Right lobe of liver (tissue), 6 donors: ENCODE results near the gene ATP6V1G1. TPM values are rescaled to one million over a fixed set of nuclear protein-coding genes. Genes with fewer than 3 reads are reported as not detected.
"Not testable (repeated sequence)": the region's sequence is repeated elsewhere in the genome, so short reads cannot be mapped to it uniquely, and the experiment has no call there.

ENCODE experiments used
- ATAC-seq, 4 donors: fragments of 200-7000 bp; cut with Tn5 transposase; one replicate each; pipeline ENCODE4 v1.9.1; 2020; ENCODE audit warnings: mild to moderate bottlenecking in 4 of 4, moderate library complexity in 4 of 4
- DNase-seq, 3 donors: peaks; one replicate each; pipeline ENCODE4 v3.0.0-alpha.2; 2020
- H3K27ac ChIP-seq, 3 donors: fragments of 200-600 bp; one replicate each; pipeline ENCODE4 v1.8.0; 2022
- H3K27me3 ChIP-seq, 2 donors: fragments of 200-600 bp; one replicate each; pipeline ENCODE4 v1.8.0; 2022
- H3K36me3 ChIP-seq, 4 donors: fragments of 200-600 bp; sonication (generic) in 1 of 4; one replicate each; pipeline versions ENCODE4 v1.5.1 to v1.8.0; 2017 to 2022; ENCODE audit warnings: control low read depth in 1 of 4
- H3K4me1 ChIP-seq, 4 donors: fragments of 200-600 bp; sonication (generic) in 1 of 4; one replicate each; pipeline versions ENCODE4 v1.5.1 to v1.8.0; 2017 to 2022; ENCODE audit warnings: control low read depth in 1 of 4
- H3K4me3 ChIP-seq, 3 donors: fragments of 200-600 bp; one replicate each; pipeline ENCODE4 v1.8.0; 2022
- H3K9me3 ChIP-seq, 4 donors: fragments of 200-600 bp; sonication (generic) in 1 of 4; one replicate each; pipeline versions ENCODE4 v1.5.1 to v1.8.0; 2017 to 2022; ENCODE audit warnings: control low read depth in 1 of 4
- CTCF ChIP-seq, 4 donors: fragments of 200-600 bp in 3 of 4; fragments of 450-650 bp in 1 of 4; IDR thresholded peaks; one replicate each; pipeline versions ENCODE4 v1.5.1 to v1.8.0; 2016 to 2022; ENCODE audit warnings: antibody characterized with exemption in 4 of 4, mild to moderate bottlenecking in 2 of 4
- POLR2A ChIP-seq: fragments of 450-650 bp; IDR thresholded peaks from one replicate; pipeline ENCODE4 v1.6.1; 2017; ENCODE audit warnings: antibody characterized with exemption, mild to moderate bottlenecking
- WGBS: methylation state at CpG from one replicate; pipeline ENCODE4 v1.1.6; 2018; ENCODE audit warnings: low coverage, low lambda C conversion rate; ENCODE audit not compliant: insufficient coverage; ENCODE audit errors: missing lambda C conversion rate; 5-methylcytosine and 5-hydroxymethylcytosine counted together
- intact Hi-C, 2 donors: fragments of 100-400 bp; cut with DNase I; formaldehyde crosslinking; loops; one replicate each; pipeline versions ENCODE4 v1.11.2 to v1.14.1; 2022
- total RNA-seq, 6 experiments: library from RNA; depleted of rRNA in 2 of 6; stranded (reverse); fragments of >200 nt in 2 of 6; fragmentation: NEBNext Ultra II Directional in 3 of 6; extraction: Animal tissue kit (Norgen Biotek cat#: 25700) in 3 of 6; gene quantifications; one replicate each; pipeline versions ENCODE4 v1.1.0 to v1.2.4, GENCODE V29; 2016 to 2023
- donor health status: DM: no; HTN: yes; CAD: no.
- donor health status: DM: no; HTN: no; CAD: no.
- donor health status: DM: no; HTN: no; CAD: no.
- donor health status: DM: no; HTN: yes; CAD: no.
- donor health status: DM: no; HTN: yes; CAD: no.

Gene ATP6V1G1
- total RNA-seq, 6 experiments from 2014 or later: 31.0 to 155 (median 49.1) TPM

- H3K4me3 ChIP-seq: no peak overlapping the region
- no peaks in the 10 kb centered on the region for H3K9me3 ChIP-seq
- 79% methylated on average over 6 of the region's 6 CpGs for WGBS
- DNase-seq (no peak), ATAC-seq (no peak)
- H3K4me1 ChIP-seq: peaks cover 0 to 10% (median 0%) of the 10 kb centered on the region in 4 donors
- no peak overlapping the region for H3K27ac ChIP-seq
- H3K27me3 ChIP-seq: no peaks in the 10 kb centered on the region
- TF ChIP-seq CTCF (IDR thresholded peaks at IDR 0.05): no peak
- no peak for TF ChIP-seq POLR2A
- intact Hi-C loops: no loop called here
- no peaks in the 10 kb centered on the region for H3K36me3 ChIP-seq
Observed at GRCh38 chr9:114572199-114572598, 15.4 kb upstream of the ATP6V1G1 start.

DNA sequence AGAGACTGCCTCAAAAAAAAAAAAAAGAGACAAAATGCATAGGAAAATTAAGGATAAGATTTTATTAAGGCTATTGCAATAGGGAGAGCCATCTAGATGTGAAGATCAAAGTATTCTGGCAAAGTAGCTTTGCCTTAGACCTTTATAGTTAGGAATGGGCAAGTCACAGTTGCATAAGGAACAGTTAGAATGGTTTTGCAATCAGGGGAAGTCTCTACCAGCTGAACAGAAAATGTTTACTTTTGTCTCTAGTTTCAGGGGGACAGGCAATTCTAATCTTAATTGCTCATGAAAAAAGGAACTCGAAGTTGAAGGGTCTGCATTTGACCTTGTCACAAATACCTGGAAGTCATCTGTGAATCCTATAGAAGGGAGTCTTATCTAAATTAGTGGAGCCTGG, 13.1 kb upstream of the ATP6V1G1 start:
- TF ChIP-seq CTCF (IDR thresholded peaks at IDR 0.05) (no peak), POLR2A (no peak)
- H3K36me3 ChIP-seq: no peaks in the 10 kb centered on the region
- peak; percentile 54 to 92 (median 72) for ATAC-seq
- H3K4me1 ChIP-seq: peaks cover 0 to 10% (median 0%) of the 10 kb centered on the region in 4 donors
- DNase-seq: no peak
- 0% methylated on average over 1 of the region's 1 CpG for WGBS
- H3K27ac ChIP-seq: no peak overlapping the region
- no peaks in the 10 kb centered on the region for H3K9me3 ChIP-seq
- no peak overlapping the region for H3K4me3 ChIP-seq
- H3K27me3 ChIP-seq: no peaks in the 10 kb centered on the region
- intact Hi-C loops: no loop called here

GRCh38 chr9:114576779-114577178, 10.8 kb upstream of the ATP6V1G1 start:
- DNase-seq, H3K27me3 ChIP-seq, H3K9me3 ChIP-seq, H3K36me3 ChIP-seq, ATAC-seq, intact Hi-C loops, H3K4me1 ChIP-seq, H3K4me3 ChIP-seq, H3K27ac ChIP-seq: not testable (repeated sequence)
- 59% methylated on average over 4 of the region's 5 CpGs for WGBS

GRCh38 chr9:114578134-114578533, 9.4 kb upstream of the ATP6V1G1 start:
- WGBS: 73% methylated on average over 5 of the region's 5 CpGs
- H3K4me3 ChIP-seq, intact Hi-C loops, H3K4me1 ChIP-seq, ATAC-seq, H3K36me3 ChIP-seq, H3K9me3 ChIP-seq, DNase-seq, H3K27me3 ChIP-seq, H3K27ac ChIP-seq: not testable (repeated sequence)

DNA sequence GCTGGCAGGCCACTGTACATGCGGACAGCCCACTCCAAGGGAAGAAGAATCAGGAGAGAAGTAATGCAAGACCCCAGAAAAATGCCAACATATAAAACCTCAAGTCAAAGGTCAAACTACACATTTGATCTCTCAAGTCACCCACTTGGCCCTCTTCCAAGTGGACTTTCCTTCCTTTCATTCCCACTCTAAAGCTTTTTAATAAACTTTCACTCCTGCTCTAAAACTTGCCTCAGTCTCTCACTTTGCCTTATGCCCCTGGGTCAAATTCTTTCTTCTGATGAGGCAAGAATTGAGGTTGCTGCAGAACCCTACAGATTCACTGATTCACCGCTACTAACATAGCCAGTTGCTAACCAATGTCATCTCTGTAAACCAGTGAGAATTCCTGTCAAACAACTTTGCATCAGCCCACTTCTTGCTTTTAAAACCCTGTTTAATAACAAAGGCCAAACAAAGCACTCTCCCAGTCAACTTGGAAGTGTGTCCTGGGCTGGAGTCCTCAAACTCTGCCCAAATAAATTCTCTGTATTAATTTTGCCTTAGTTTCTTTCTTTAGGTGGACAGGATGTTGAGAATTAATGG, 6.9 kb upstream of the ATP6V1G1 start:
- no peaks in the 10 kb centered on the region for H3K4me1 ChIP-seq
- no peak overlapping the region for H3K4me3 ChIP-seq
- H3K27ac ChIP-seq: no peak overlapping the region
- DNase-seq (no peak), ATAC-seq (no peak)
- TF ChIP-seq CTCF (IDR thresholded peaks at IDR 0.05) (no peak), POLR2A (no peak)
- H3K27me3 ChIP-seq: no peaks in the 10 kb centered on the region
- intact Hi-C loops: no loop called here
- WGBS: 92% methylated on average over 1 of the region's 2 CpGs
- H3K36me3 ChIP-seq: no peaks in the 10 kb centered on the region
- no peaks in the 10 kb centered on the region for H3K9me3 ChIP-seq
